ENCODE measurements around the gene ZNF597. TPM values are rescaled to one million over a fixed set of nuclear protein-coding genes. Genes with fewer than 3 reads are reported as not detected.

ZNF597 gene
- total RNA-seq, 3 donors from 2014 or later = 1.2 to 1.5 (median 1.3) TPM

DNA sequence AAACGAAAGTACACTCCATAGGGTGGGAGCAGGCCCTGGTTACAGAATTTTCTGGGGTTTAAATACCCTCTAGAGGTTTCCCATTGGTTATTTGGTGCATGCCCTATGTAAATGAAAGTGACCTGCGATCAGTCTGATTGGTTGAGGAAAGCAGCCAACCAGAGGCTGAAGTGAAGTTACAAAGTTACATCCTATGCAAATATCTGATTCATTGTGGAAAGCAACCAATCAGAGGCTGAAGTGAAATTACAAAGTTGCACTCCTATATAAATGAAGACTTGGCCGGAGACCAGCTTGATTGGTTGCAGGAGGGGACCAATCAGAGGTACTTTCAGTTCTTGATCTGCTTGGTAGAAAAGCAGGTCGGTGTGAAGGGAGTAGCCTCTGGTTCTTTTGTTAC, 24.6 kb upstream of the ZNF597 start:
- no peak for DNase-seq
- H3K27me3 Mint-ChIP-seq (ENCODE audit: low read depth) = no peaks in the 10 kb centered on the region
- ATAC-seq = peak; percentile 64
- H3K36me3 Mint-ChIP-seq (ENCODE audit: insufficient read depth) = peaks cover 12% of the 10 kb centered on the region
- no peaks in the 10 kb centered on the region for H3K9me3 Mint-ChIP-seq
- peaks cover 55% of the 10 kb centered on the region for H3K4me1 Mint-ChIP-seq (ENCODE audit: low read depth)
- H3K4me3 Mint-ChIP-seq = no peak overlapping the region

DNA sequence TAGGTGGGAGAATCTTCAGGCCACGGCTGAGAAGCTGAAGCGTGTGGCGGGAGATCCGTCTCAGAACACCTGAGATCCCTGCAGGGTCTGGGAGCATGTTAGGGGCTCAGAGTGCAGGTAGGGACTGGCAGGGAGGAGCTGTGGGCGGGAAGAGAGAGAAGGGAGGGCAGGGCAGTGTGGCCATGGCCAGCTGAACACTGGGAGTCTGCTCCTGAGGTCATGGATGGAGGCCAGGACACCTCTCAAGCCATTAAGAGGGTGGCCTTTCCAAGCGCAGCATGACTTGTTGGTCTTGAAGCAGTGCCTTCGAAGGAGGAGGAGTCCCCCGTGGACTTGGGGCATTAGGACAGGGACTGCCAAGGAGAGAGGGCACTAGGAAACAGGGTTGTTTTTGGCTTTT, 23.9 kb upstream of the ZNF597 start:
- DNase-seq (no peak), ATAC-seq (no peak)
- Mint-ChIP-seq H3K4me1 (ENCODE audit: low read depth) (peaks cover 53% of the 10 kb centered on the region), H3K4me3 (no peak overlapping the region), H3K36me3 (ENCODE audit: insufficient read depth) (peaks cover 8% of the 10 kb centered on the region), H3K9me3 (no peaks in the 10 kb centered on the region), H3K27me3 (ENCODE audit: low read depth) (no peaks in the 10 kb centered on the region)

DNA sequence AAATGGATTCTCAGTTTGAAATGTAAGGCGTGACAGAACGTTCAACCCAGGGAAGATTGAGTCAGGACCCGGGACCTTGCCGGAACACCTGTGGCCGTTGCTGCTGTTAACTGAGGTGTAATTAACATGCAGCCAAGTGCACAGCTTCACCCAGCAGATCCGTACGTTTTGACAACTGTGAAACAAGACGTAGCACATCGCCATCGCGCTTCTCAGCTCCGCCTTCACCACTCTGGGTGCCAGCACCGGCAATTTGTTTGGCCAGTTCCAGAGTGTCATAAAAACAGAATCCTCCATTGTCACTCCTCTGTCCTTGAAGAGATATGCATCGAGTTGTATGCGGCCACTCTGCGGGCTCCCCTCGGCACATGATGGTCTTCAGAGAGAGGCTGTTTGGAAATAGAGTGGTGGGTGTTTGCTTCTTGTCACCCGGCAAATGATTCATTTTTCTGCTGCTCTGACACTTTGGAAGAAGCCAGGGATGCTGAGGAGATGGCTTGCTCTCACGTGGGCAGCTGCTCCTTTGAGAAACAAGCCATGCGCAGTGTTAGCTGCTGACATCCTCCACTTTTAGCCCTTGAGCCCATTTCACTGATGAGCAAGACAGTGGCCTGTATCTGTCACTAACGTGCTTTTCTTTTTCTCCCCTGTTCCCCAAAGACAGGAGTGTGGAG, 22.7 kb upstream of the ZNF597 start:
- H3K27me3 Mint-ChIP-seq (ENCODE audit: low read depth) = no peaks in the 10 kb centered on the region
- peaks cover 8% of the 10 kb centered on the region for H3K36me3 Mint-ChIP-seq (ENCODE audit: insufficient read depth)
- H3K4me3 Mint-ChIP-seq = no peak overlapping the region
- no peak for ATAC-seq
- peaks cover 62% of the 10 kb centered on the region for H3K4me1 Mint-ChIP-seq (ENCODE audit: low read depth)
- H3K9me3 Mint-ChIP-seq = no peaks in the 10 kb centered on the region
- DNase-seq = no peak

DNA sequence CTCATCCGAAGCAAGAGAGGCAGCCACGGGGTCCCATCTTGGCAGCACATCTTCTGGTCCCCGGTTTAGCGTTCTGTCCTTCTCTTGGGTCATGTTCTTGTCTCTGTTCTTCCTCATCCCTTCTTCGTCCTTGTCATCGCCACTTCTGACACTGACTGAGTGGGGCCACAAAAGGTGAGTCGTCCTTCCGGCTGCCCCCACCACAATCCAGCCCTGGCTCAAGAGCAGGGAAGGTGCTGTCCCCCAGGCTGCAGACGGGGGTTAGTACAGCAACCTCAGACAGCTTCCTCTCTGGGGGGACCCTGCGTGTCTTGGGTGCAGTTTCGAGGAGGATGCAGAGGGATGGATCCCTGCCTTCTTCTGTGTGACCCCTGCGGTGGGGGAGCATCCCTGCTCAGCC, 22.0 kb upstream of the ZNF597 start:
- ATAC-seq = no peak
- H3K27me3 Mint-ChIP-seq (ENCODE audit: low read depth) = no peaks in the 10 kb centered on the region
- DNase-seq = no peak

DNA sequence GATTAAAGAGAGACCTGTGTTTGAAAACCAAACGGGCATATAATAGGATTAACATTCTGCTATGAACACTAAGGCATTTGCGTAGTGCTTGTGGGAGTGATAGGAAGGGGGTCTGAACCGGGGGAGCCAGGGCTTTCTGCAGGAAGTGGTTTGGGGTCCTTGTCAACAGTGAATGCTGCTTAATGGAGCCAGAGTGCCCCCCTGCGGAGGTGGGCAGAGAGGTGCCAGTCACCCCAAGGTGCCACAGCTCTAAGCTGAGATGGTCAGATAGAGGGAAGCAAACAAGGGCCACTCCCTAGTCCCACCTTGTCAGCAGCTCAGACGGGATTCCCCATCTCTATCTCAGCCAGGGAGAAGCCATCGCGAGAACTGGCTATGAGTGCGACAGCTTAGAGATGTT, 17.8 kb upstream of the ZNF597 start:
- H3K27me3 Mint-ChIP-seq (ENCODE audit: low read depth) = no peaks in the 10 kb centered on the region
- no peaks in the 10 kb centered on the region for H3K36me3 Mint-ChIP-seq (ENCODE audit: insufficient read depth)
- no peaks in the 10 kb centered on the region for H3K9me3 Mint-ChIP-seq
- ATAC-seq (no peak), DNase-seq (peak; percentile 31)
- peaks cover 61% of the 10 kb centered on the region for H3K4me1 Mint-ChIP-seq (ENCODE audit: low read depth)
- no peak overlapping the region for H3K4me3 Mint-ChIP-seq

More for the DNA sequence above, 22.0 kb upstream of the ZNF597 start:
- Mint-ChIP-seq H3K9me3 (no peaks in the 10 kb centered on the region), H3K4me3 (no peak overlapping the region), H3K36me3 (ENCODE audit: insufficient read depth) (peaks cover 5% of the 10 kb centered on the region), H3K4me1 (ENCODE audit: low read depth) (peaks cover 66% of the 10 kb centered on the region)

DNA sequence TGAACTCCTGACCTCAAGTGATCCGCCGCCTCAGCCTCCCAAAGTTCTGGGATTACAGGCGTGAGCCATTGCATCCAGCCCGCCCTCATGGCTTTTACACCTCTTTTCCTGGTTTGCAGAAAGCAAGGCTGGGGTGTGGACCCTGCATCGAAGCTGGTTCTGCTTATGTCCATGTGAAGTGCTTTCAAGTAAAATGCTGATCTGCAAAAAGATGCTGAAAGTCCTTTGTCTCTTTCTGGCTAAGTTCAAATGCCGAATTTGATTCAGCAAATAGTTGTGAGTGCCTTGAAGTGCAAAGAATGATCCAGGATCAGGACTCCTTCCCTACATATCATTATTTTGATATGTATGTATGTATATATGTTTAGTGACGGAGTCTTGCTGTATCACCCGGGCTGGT, 17.3 kb upstream of the ZNF597 start:
- H3K9me3 Mint-ChIP-seq = no peaks in the 10 kb centered on the region
- no peaks in the 10 kb centered on the region for H3K27me3 Mint-ChIP-seq (ENCODE audit: low read depth)
- no peak overlapping the region for H3K4me3 Mint-ChIP-seq
- no peak for ATAC-seq
- H3K36me3 Mint-ChIP-seq (ENCODE audit: insufficient read depth) = no peaks in the 10 kb centered on the region
- peaks cover 61% of the 10 kb centered on the region for H3K4me1 Mint-ChIP-seq (ENCODE audit: low read depth)
- DNase-seq = no peak

DNA sequence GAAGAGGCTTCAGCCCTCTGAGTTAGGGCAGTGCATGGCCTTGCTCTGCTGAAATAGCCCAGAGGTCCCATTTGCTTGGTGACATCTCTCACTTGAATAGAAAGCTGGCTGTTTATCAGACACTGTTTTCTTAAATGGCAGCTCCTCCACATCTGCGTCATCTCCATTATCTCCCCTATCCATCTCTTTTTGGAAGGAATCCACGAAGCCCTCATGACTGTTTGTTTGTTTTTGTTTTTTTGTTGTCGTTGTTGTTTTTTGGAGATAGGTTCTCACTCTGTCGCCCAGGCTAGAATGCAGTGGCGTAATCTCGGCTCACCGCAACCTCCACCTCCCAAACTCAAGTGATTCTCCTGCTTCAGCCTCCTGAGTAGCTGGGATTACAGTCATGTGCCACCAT, 16.8 kb upstream of the ZNF597 start:
- Mint-ChIP-seq H3K4me1 (ENCODE audit: low read depth) (peaks cover 57% of the 10 kb centered on the region), H3K27me3 (ENCODE audit: low read depth) (no peaks in the 10 kb centered on the region), H3K9me3 (no peaks in the 10 kb centered on the region), H3K36me3 (ENCODE audit: insufficient read depth) (no peaks in the 10 kb centered on the region), H3K4me3 (peak overlapping the region; percentile 89)
- DNase-seq (no peak), ATAC-seq (no peak)

DNA sequence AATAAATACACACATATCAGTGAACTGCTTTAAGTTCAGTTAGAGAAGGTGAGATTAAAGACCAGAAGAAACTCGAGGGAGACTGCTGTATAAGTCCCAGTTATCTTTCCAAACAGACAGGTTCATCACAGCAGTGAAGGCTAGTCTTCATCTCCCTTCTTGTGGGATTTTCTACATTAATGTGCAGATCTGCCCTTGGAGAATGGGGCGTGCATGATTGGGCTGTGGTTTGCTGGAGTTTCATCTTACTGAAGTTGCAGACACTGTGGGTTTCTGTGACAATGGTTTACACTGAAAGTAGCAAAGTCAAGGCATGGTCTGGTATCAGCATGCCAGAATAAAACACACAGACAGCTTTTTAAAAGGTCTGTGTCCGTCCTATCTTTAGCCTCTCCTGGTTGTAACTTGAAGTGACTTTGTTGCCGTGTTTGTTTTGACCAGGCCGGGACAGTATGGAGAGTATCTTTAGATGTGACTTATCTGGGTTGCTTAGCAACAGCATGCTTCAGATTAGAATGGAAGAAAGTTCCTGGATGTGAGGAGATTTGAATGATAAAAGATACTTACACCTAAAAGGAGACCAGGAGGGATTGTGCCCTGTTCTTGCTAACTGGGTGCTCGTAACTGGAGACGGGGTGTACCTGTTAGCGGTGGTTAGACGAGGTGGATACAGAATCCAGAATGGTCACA, 16.2 kb upstream of the ZNF597 start:
- peaks cover 55% of the 10 kb centered on the region for H3K4me1 Mint-ChIP-seq (ENCODE audit: low read depth)
- ATAC-seq (peak in 1 of 2 donors; percentile 9), DNase-seq (no peak)
- H3K4me3 Mint-ChIP-seq = peak overlapping the region; percentile 89
- H3K36me3 Mint-ChIP-seq (ENCODE audit: insufficient read depth) = no peaks in the 10 kb centered on the region
- H3K9me3 Mint-ChIP-seq = no peaks in the 10 kb centered on the region
- H3K27me3 Mint-ChIP-seq (ENCODE audit: low read depth) = no peaks in the 10 kb centered on the region

DNA sequence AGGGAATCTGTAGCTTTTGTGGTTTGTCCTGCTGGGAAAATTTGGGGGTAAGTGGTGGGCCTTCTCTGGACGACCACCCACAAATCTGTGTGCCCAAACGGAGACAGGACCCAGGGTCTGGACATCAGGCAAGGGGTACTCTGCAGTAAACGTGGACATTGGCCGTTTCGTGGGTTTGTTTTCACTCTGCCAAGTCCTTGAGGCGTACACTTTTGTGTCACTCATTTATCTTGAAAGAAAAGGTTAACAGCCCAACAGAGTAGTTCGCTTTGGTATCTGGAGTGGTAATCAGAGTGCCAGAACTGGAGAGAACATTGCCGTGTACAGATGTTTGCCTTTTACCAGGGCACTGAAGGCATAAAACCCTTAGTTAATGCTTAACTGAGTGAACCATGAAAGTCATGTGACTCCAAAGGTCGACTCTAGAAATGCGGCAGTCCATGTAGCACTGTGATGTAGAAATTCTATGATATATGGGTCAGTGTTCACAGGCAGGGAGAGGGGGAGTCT, 15.6 kb upstream of the ZNF597 start:
- H3K4me3 Mint-ChIP-seq = peak overlapping the region; percentile 89
- H3K36me3 Mint-ChIP-seq (ENCODE audit: insufficient read depth) = no peaks in the 10 kb centered on the region
- H3K9me3 Mint-ChIP-seq = no peaks in the 10 kb centered on the region
- ATAC-seq (no peak), DNase-seq (no peak)
- peaks cover 49% of the 10 kb centered on the region for H3K4me1 Mint-ChIP-seq (ENCODE audit: low read depth)
- H3K27me3 Mint-ChIP-seq (ENCODE audit: low read depth) = no peaks in the 10 kb centered on the region

DNA sequence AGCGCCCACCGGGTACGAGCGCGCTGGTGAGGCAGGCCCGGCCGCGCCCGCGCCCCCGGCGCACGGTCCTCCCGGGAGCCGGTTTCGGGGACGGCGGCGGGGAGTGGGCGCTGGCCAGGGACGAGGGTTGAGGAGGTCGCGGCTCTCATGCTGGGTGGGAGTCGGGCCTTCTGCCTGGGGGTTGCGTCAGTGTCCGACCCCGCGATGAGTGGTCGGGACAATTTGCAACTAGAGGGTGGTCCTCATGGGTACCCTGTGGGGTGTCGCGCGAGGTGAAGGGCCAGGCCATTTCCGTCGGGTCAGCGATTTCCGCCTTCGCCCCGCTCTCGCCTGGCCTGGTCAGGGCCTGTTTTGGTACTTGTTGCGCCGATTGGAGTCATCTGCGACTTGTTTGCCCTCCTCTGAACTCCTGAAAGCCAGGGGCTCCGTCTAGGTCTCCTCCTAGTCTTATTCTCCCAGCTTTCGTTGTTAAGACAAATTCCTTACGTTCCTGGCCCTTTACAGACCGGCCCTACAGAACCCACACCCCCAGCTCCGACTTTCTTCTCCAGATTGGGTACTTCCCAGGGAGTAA, 15.1 kb upstream of the ZNF597 start:
- Mint-ChIP-seq H3K4me1 (ENCODE audit: low read depth) (peaks cover 45% of the 10 kb centered on the region), H3K27me3 (ENCODE audit: low read depth) (no peaks in the 10 kb centered on the region), H3K36me3 (ENCODE audit: insufficient read depth) (no peaks in the 10 kb centered on the region), H3K4me3 (peak overlapping the region; percentile 89), H3K9me3 (no peaks in the 10 kb centered on the region)
- ATAC-seq (peak in 1 of 2 donors; percentile 21), DNase-seq (no peak)

DNA sequence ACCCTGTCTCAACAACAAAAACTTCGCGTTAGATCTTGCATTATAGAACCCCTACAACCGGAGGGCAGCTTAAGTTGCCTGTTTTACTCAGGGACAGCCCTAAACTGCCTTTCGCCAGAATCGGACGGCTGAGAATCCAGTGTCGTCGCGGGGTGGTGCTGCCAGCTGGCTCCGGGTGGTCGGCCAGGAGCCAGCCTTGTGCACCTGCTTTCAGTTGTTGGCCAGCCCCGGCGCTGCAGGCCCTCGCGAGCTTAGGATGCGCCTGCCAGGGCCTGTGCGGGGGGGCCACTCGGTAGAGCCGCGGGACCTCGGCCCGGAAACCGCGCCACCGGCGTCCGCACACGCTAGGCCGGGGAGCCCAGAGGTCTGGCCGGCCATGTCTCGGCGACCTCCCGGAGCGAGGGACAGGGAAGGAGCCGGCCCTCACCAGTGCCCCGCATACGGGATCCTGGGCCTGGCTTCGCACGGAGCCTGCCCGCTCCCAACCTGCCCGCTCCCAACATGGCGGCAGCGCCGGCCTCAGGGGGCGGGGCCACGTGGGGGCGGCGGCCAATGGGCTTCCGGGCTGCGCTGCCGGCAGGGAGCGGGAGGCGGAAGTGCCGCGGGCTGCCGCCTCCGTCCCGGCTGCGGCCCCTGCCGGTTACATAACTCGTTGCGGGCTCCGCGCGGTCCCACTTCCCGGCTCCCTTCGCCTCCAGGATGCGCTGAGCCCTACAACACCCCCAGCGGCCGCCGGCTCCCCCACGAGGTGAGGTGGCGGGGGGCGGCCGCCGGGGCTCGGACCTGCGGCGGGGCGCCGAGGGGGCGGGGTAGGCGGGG, 14.3 kb upstream of the ZNF597 start:
- H3K9me3 Mint-ChIP-seq = no peaks in the 10 kb centered on the region
- ATAC-seq (peak; percentile 89 to 91), DNase-seq (peak; percentile 85)
- no peaks in the 10 kb centered on the region for H3K27me3 Mint-ChIP-seq (ENCODE audit: low read depth)
- H3K36me3 Mint-ChIP-seq (ENCODE audit: insufficient read depth) = no peaks in the 10 kb centered on the region
- peaks cover 43% of the 10 kb centered on the region for H3K4me1 Mint-ChIP-seq (ENCODE audit: low read depth)
- peak overlapping the region; percentile 84 for H3K4me3 Mint-ChIP-seq

DNA sequence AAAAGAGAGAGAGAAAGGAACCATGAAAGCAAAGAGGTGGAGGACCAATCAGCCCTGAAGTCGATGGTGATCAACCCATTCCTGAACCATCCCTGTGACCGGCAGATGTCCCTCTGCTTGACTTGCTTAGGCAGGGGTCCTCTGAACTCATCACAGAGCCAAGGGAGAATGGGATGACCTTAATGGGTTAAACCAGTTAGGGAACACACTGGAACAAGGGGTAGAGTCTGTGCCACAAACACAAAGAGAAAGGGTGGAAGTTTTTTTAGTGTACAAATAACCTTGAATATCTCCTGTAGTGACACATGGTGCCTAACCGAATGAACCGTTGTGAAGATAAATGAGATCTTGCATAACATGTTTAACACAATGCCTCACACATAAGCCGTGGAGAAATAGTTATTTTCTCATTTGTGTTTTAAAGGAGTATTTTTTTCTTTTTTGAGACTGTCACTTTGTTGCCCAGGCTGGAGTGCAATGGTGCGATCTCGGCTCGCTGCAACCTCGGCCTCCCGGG, 11.4 kb upstream of the ZNF597 start:
- no peak for ATAC-seq
- DNase-seq = no peak
- H3K4me3 Mint-ChIP-seq = peak overlapping the region; percentile 33

DNA sequence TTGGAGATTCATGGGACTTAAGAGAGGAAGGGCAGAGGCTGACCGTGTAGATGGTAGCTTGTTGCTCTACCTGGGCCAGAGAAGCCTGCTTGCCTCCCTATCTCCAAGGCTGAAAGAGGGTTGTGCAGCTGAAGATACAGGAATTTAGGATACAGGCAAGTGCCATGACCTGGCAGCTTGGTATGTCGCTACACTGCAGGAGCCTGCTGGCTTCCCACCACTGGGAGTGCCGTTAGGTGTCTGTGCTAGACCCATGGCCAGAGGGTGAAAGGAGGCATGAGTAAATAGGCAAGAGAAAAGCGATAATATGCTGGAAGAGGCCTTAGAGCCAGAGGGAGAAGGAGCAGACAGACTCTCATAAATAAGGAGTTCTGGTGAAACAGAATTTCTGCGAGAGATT, 10.8 kb upstream of the ZNF597 start:
- H3K27me3 Mint-ChIP-seq (ENCODE audit: low read depth) = no peaks in the 10 kb centered on the region
- H3K4me3 Mint-ChIP-seq = peak overlapping the region; percentile 33
- no peaks in the 10 kb centered on the region for H3K9me3 Mint-ChIP-seq
- H3K4me1 Mint-ChIP-seq (ENCODE audit: low read depth) = peaks cover 12% of the 10 kb centered on the region
- H3K36me3 Mint-ChIP-seq (ENCODE audit: insufficient read depth) = peaks cover 2% of the 10 kb centered on the region
- no peak for DNase-seq
- ATAC-seq = no peak

More for the DNA sequence above, 11.4 kb upstream of the ZNF597 start:
- peaks cover 2% of the 10 kb centered on the region for H3K36me3 Mint-ChIP-seq (ENCODE audit: insufficient read depth)
- H3K27me3 Mint-ChIP-seq (ENCODE audit: low read depth) = no peaks in the 10 kb centered on the region
- H3K9me3 Mint-ChIP-seq = no peaks in the 10 kb centered on the region
- peaks cover 18% of the 10 kb centered on the region for H3K4me1 Mint-ChIP-seq (ENCODE audit: low read depth)

DNA sequence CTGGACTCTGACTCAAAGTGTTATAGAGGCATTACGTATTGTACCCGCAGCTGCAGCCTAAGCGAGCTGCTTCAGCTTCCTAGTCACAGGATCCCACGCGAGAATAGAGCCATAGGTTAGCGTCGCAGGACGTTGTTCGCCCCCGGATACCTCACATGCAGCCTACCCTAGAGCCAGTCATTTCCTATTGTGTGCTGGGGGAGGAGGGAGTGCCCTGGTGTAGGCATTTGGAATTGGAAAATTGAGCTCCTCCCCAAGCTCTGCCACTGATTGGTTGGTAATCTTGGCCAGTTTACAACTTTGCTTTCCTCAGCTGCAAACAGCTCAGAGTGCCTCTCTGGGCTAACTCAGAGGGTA, 706 bp upstream of the ZNF597 start:
- peak; percentile 70 for ATAC-seq
- Mint-ChIP-seq H3K36me3 (ENCODE audit: insufficient read depth) (peaks cover 22% of the 10 kb centered on the region), H3K27me3 (ENCODE audit: low read depth) (no peaks in the 10 kb centered on the region), H3K4me1 (ENCODE audit: low read depth) (peaks cover 23% of the 10 kb centered on the region), H3K4me3 (peak overlapping the region; percentile 99), H3K9me3 (peaks cover 4% of the 10 kb centered on the region)
- DNase-seq = peak; percentile 18

Measured in activated T-cell treated with anti-CD3 and anti-CD28 coated beads, Interleukin-2, amount 50 U/mL, for 4 hours (primary cell).